Measurements from ENCODE around the gene GSG1.

DNA sequence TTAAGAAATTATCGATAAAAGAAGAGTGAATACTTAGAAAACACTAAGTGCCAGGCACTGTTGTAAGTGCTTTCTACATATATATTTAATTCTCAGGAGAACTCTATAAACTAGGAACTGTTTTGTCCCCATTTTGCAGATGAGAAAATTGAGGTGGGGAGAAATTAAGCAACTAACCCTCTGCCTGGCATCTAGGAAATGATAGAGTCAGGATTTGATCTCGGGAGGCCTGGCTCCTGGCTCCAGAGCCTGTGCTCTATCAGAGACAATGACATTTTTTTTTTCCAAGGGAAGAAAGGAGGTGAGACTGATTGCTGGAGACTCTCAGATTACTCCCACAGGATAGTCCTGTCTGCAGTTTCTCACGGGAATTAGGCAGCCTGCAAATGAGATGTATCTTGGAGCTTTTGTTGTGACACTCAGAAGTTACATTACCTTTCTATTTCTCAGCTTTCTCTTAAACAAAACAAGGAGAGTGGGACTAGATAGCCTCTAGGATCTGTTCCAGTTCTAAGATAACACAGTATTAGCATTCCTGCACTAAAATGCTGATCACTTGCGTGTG is 60.7 kb downstream of the GSG1 start:
- TF ChIP-seq, protein P1, sequence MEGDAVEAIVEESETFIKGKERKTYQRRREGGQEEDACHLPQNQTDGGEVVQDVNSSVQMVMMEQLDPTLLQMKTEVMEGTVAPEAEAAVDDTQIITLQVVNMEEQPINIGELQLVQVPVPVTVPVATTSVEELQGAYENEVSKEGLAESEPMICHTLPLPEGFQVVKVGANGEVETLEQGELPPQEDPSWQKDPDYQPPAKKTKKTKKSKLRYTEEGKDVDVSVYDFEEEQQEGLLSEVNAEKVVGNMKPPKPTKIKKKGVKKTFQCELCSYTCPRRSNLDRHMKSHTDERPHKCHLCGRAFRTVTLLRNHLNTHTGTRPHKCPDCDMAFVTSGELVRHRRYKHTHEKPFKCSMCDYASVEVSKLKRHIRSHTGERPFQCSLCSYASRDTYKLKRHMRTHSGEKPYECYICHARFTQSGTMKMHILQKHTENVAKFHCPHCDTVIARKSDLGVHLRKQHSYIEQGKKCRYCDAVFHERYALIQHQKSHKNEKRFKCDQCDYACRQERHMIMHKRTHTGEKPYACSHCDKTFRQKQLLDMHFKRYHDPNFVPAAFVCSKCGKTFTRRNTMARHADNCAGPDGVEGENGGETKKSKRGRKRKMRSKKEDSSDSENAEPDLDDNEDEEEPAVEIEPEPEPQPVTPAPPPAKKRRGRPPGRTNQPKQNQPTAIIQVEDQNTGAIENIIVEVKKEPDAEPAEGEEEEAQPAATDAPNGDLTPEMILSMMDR (IDR thresholded peaks at IDR 0.05; ENCODE audit: insufficient read depth, low read depth, low read length): no peak
- no peak for TF ChIP-seq EZH2 (IDR thresholded peaks at IDR 0.05; ENCODE audit: insufficient read depth, low read length)
